ENCODE data around the gene DUOX1. TPM values are rescaled to one million over a fixed set of nuclear protein-coding genes. Genes with fewer than 3 reads are reported as not detected.

The DUOX1 gene
- total RNA-seq, 1 donor from 2014 or later: not detected

DNA sequence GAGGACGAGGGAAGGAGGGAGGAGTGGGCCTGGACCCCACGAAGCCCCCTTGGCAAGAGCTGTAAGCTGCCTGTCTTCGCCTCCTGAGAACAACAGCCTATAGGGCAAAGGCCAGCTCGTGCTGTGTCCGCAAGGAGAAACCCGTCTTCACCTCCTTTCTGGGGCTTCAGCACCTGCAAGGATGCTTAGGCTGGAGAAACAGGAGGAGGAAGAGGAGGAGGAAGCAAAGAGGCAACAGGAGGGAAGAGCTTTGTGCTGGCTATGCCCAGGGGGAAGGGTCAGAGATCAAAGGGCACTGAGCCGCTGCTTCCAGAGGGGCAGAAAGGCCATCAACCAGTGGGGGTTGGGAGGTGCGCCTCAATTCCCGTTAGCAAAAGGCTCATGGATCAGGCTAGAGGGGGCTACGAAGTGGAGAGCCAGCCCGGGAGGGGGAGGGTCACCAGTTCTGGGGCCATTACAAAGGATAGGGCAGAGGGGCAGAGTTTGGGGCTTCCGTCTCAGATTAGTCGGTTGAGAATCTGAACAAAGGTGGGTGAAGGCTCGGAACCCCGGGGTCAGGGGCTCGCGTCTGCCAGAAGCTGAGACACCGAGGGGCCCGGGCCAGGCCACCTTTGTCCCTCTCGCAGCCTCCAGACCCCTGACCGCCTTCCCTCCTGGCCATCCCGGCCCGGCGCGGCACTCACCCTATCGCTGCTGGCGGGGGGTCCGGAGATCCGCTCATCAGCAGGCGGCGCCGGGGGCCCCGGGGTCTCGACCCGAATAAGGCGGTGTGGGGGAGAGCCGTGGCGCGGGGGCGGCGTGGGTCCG, 57.2 kb downstream of the DUOX1 start:
- TF ChIP-seq, protein P1, sequence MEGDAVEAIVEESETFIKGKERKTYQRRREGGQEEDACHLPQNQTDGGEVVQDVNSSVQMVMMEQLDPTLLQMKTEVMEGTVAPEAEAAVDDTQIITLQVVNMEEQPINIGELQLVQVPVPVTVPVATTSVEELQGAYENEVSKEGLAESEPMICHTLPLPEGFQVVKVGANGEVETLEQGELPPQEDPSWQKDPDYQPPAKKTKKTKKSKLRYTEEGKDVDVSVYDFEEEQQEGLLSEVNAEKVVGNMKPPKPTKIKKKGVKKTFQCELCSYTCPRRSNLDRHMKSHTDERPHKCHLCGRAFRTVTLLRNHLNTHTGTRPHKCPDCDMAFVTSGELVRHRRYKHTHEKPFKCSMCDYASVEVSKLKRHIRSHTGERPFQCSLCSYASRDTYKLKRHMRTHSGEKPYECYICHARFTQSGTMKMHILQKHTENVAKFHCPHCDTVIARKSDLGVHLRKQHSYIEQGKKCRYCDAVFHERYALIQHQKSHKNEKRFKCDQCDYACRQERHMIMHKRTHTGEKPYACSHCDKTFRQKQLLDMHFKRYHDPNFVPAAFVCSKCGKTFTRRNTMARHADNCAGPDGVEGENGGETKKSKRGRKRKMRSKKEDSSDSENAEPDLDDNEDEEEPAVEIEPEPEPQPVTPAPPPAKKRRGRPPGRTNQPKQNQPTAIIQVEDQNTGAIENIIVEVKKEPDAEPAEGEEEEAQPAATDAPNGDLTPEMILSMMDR (conservative IDR thresholded peaks at IDR 0.05): no peak
- peaks cover 2% of the 10 kb centered on the region for H3K36me3 Mint-ChIP-seq (ENCODE audit: low read depth)
- peaks cover 4% of the 10 kb centered on the region for H3K27me3 Mint-ChIP-seq (ENCODE audit: low read depth)
- DNase-seq (ENCODE audit: low read depth, low spot score): peak; percentile 36
- H3K4me3 Mint-ChIP-seq: peak overlapping the region; percentile 96
- peaks cover 55% of the 10 kb centered on the region for H3K4me1 Mint-ChIP-seq
- H3K9me3 Mint-ChIP-seq: no peaks in the 10 kb centered on the region
- peak overlapping the region; percentile 98 for H3K27ac Mint-ChIP-seq (ENCODE audit: unreplicated experiment)

DNA sequence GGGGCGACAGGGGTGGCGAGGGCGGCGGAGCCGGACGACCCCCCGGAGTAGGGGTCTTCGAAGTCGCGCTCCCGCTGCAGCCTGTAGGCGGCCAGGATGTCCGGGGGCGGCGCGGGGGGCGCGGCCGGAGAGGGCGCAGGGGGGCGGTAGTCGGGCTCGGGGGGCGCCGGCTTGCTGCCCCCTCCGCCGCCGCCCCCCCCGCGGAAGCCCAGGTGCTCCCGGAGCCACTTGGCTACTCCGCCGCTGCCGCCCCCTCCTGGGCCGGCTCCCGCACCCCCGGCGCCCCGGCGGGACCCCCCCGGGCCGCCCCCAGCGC, 57.7 kb downstream of the DUOX1 start:
- TF ChIP-seq, protein P1 (conservative IDR thresholded peaks at IDR 0.05): no peak
- no peak overlapping the region for H3K27ac Mint-ChIP-seq (ENCODE audit: unreplicated experiment)
- peaks cover 49% of the 10 kb centered on the region for H3K4me1 Mint-ChIP-seq
- DNase-seq (ENCODE audit: low read depth, low spot score): no peak
- peak overlapping the region; percentile 96 for H3K4me3 Mint-ChIP-seq
- H3K9me3 Mint-ChIP-seq: no peaks in the 10 kb centered on the region
- peaks cover 4% of the 10 kb centered on the region for H3K27me3 Mint-ChIP-seq (ENCODE audit: low read depth)
- H3K36me3 Mint-ChIP-seq (ENCODE audit: low read depth): peaks cover 2% of the 10 kb centered on the region

DNA sequence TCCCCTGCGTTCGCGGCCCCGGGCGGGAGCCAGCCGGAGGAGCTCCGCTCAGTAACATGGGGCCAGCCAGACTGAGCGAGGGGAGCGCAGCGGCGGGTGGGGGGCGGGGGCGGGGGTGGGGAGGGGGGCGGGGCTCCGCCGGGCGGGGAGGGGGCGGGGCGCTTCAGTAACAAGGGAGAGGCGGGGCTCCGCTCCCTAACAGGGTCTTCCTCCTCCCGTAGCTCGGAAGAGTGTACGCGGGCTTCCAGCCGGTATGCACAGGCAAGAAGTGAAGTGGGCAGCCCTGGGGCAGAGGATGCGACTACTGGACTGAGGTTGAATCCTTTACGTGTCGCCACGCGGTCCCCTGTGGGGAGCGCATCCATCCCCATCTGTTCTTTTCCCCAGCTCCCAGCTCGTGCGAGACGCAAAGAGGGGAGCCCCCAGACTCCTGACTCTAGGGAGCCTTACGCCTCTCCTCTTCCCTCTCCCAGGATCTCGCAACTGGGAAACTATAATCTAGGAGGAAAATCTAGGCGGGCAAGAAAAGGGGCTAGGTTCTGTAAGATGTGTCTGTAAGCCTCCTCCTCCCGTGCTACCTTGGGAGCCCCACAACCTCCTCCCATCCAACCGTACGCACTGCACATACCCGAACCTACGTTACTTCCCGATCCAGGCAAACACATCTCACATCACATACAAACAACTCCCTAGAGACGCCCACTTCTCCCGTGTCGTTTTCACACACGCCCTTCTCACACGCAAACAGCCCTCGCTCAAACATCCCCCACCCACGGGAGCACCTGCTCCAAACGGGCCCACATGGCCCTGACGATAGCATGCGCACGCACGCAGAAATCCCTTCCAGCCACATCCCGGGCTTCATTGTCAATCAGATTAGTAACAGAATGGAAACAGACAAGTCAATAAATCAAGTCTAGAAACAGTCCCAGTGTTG, 58.4 kb downstream of the DUOX1 start, which contains the start of gene SHF:
Gene SHF, minus strand, starts transcription at position 73 of the 937 bp plus-strand sequence. Its CDS starts 15 bp downstream, at position 58.
- peak within 1 kb of the TSS; percentile 96 for H3K4me3 Mint-ChIP-seq
- peaks cover 4% of the 10 kb centered on the region for H3K27me3 Mint-ChIP-seq (ENCODE audit: low read depth)
- H3K4me1 Mint-ChIP-seq: peaks cover 43% of the 10 kb centered on the region
- DNase-seq (ENCODE audit: low read depth, low spot score): peak; percentile 68
- no peaks in the 10 kb centered on the region for H3K9me3 Mint-ChIP-seq
- peaks cover 2% of the 10 kb centered on the region for H3K36me3 Mint-ChIP-seq (ENCODE audit: low read depth)
- TF ChIP-seq, protein P1 (conservative IDR thresholded peaks at IDR 0.05): no peak
- peak within 1 kb of the TSS; percentile 98 for H3K27ac Mint-ChIP-seq (ENCODE audit: unreplicated experiment)

DNA sequence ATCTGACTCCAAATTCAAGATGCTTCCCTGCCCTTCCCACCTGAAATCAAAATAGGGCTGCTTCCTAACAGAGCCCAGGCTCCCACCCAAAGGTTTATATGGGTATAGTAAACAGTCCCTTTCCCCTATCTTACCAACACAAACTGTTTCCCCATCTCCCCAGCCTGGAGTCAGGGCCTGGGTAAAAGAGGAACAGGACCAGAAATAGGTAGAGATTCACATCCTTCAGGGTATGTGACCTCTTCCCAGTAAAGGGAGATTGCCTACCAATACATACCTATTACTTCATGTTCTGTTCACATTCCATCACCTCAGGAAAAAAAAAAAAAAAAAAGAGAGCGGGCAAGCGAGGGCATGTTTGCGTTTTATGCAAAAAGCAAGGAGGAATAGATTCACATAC, 67.7 kb downstream of the DUOX1 start:
- H3K27ac Mint-ChIP-seq (ENCODE audit: unreplicated experiment): no peak overlapping the region
- no peak for DNase-seq (ENCODE audit: low read depth, low spot score)
- H3K4me3 Mint-ChIP-seq: no peak overlapping the region

More for the DNA sequence above, 67.7 kb downstream of the DUOX1 start:
- peaks cover 19% of the 10 kb centered on the region for H3K4me1 Mint-ChIP-seq
- H3K27me3 Mint-ChIP-seq (ENCODE audit: low read depth): peaks cover 13% of the 10 kb centered on the region
- H3K36me3 Mint-ChIP-seq (ENCODE audit: low read depth): peaks cover 6% of the 10 kb centered on the region
- TF ChIP-seq, protein P1 (conservative IDR thresholded peaks at IDR 0.05): no peak
- peaks cover 3% of the 10 kb centered on the region for H3K9me3 Mint-ChIP-seq
